ENCODE data around the gene DHFR. TPM values are rescaled to one million over a fixed set of nuclear protein-coding genes. Genes with fewer than 3 reads are reported as not detected.

DHFR gene
- total RNA-seq, 1 experiment from 2014 or later = 125 TPM

GRCh38 chr5:80607832-80608231 is 47.0 kb downstream of the DHFR start:
- CTCF ChIA-PET = no interaction called here
- Histone ChIP-seq H3K9me3 (ENCODE audit: low read depth, low read length, poor library complexity, severe bottlenecking) (no peaks in the 10 kb centered on the region), H3K4me1 (ENCODE audit: insufficient read depth, low read length, poor library complexity, severe bottlenecking) (no peaks in the 10 kb centered on the region), H3K27ac (ENCODE audit: low read depth, low read length, poor library complexity, severe bottlenecking) (no peak overlapping the region), H3K27me3 (replicated peaks; ENCODE audit: insufficient read depth, low read depth, low read length, poor library complexity) (no peaks in the 10 kb centered on the region), H3K4me3 (ENCODE audit: low read depth, low read length, poor library complexity, severe bottlenecking) (no peak overlapping the region), H3K36me3 (ENCODE audit: insufficient read depth, low read length, poor library complexity, severe bottlenecking) (no peaks in the 10 kb centered on the region)
- no peak for DNase-seq (ENCODE audit: low spot score)
- intact Hi-C loops (cut with micrococcal nuclease; ENCODE audit: unreplicated experiment) = no loop called here
- TF ChIP-seq EZH2 (IDR thresholded peaks at IDR 0.05; ENCODE audit: borderline replicate concordance, low read depth, low read length, poor library complexity, severe bottlenecking) (no peak), CTCF (conservative IDR thresholded peaks at IDR 0.05; ENCODE audit: low read depth, low read length) (no peak)
- POLR2A ChIA-PET (ENCODE audit: low non-redundant PET) = no interaction called here
- no TSS peak for BruUV-seq (replicated peaks)

- no peaks in the 10 kb centered on the region for H3K9me3 ChIP-seq (ENCODE audit: low read depth, low read length, poor library complexity, severe bottlenecking)
- no TSS peak for BruUV-seq (replicated peaks)
- no peaks in the 10 kb centered on the region for H3K27me3 ChIP-seq (replicated peaks; ENCODE audit: insufficient read depth, low read depth, low read length, poor library complexity)
- no peaks in the 10 kb centered on the region for H3K36me3 ChIP-seq (ENCODE audit: insufficient read depth, low read length, poor library complexity, severe bottlenecking)
- no peak overlapping the region for H3K4me3 ChIP-seq (ENCODE audit: low read depth, low read length, poor library complexity, severe bottlenecking)
- no peaks in the 10 kb centered on the region for H3K4me1 ChIP-seq (ENCODE audit: insufficient read depth, low read length, poor library complexity, severe bottlenecking)
- POLR2A ChIA-PET (ENCODE audit: low non-redundant PET) = no interaction called here
- CTCF ChIA-PET = no interaction called here
- DNase-seq (ENCODE audit: low spot score) = no peak
- H3K27ac ChIP-seq (ENCODE audit: low read depth, low read length, poor library complexity, severe bottlenecking) = no peak overlapping the region
- intact Hi-C loops (cut with micrococcal nuclease; ENCODE audit: unreplicated experiment) = no loop called here
- TF ChIP-seq EZH2 (IDR thresholded peaks at IDR 0.05; ENCODE audit: borderline replicate concordance, low read depth, low read length, poor library complexity, severe bottlenecking) (no peak), CTCF (conservative IDR thresholded peaks at IDR 0.05; ENCODE audit: low read depth, low read length) (no peak)
Measured at GRCh38 chr5:80607343-80607742, 47.4 kb downstream of the DHFR start.

- intact Hi-C loops (cut with micrococcal nuclease; ENCODE audit: unreplicated experiment) = no loop called here
- ChIA-PET CTCF (no interaction called here), POLR2A (ENCODE audit: low non-redundant PET) (interaction anchor here (0.7 kb wide), 1 partner anchor 20 kb away, joined by 4 read pairs; no protein-coding TSS in a partner anchor)
- Histone ChIP-seq H3K9me3 (ENCODE audit: low read depth, low read length, poor library complexity, severe bottlenecking) (no peaks in the 10 kb centered on the region), H3K27ac (ENCODE audit: low read depth, low read length, poor library complexity, severe bottlenecking) (no peak overlapping the region), H3K4me3 (ENCODE audit: low read depth, low read length, poor library complexity, severe bottlenecking) (no peak overlapping the region), H3K27me3 (replicated peaks; ENCODE audit: insufficient read depth, low read depth, low read length, poor library complexity) (no peaks in the 10 kb centered on the region), H3K36me3 (ENCODE audit: insufficient read depth, low read length, poor library complexity, severe bottlenecking) (no peaks in the 10 kb centered on the region), H3K4me1 (ENCODE audit: insufficient read depth, low read length, poor library complexity, severe bottlenecking) (no peaks in the 10 kb centered on the region)
- TF ChIP-seq CTCF (conservative IDR thresholded peaks at IDR 0.05; ENCODE audit: low read depth, low read length) = no peak
- TF ChIP-seq EZH2 (IDR thresholded peaks at IDR 0.05; ENCODE audit: borderline replicate concordance, low read depth, low read length, poor library complexity, severe bottlenecking) = no peak
- BruUV-seq (replicated peaks) = no TSS peak
- no peak for DNase-seq (ENCODE audit: low spot score)
Measured at GRCh38 chr5:80600943-80601693, 53.7 kb downstream of the DHFR start.

Data from A673 (cell line).